GM23248 (cell line): ENCODE results near the gene TNFRSF12A. TPM values are rescaled to one million over a fixed set of nuclear protein-coding genes. Genes with fewer than 3 reads are reported as not detected.
A peak's percentile ranks its signal among the peaks of the same experiment; 100 is the strongest.
"Not testable (repeated sequence)": the region's sequence is repeated elsewhere in the genome, so short reads cannot be mapped to it uniquely, and the experiment has no call there.

Source experiments
- DNase-seq: peaks from one replicate; pipeline ENCODE4 v3.0.0-alpha.2; 2015
- H2AFZ ChIP-seq: fragments of 200-600 bp; sonication (generic); 2 replicates; pipeline ENCODE4 v1.6.1; 2016; ENCODE audit warnings: antibody characterized with exemption
- H3F3A ChIP-seq: fragments of 200-600 bp; sonication (generic); 2 replicates; pipeline ENCODE4 v1.6.1; 2016; ENCODE audit warnings: mild to moderate bottlenecking, antibody characterized with exemption, mixed run types; ENCODE audit not compliant: insufficient read depth
- H3K27ac ChIP-seq: fragments of 200-600 bp; sonication (generic); 2 replicates; pipeline ENCODE4 v1.5.1; 2016; ENCODE audit warnings: mild to moderate bottlenecking
- H3K27me3 ChIP-seq: fragments of 200-600 bp; sonication (generic); replicated peaks from 2 replicates; pipeline ENCODE4 v1.6.1; 2016; ENCODE audit warnings: mild to moderate bottlenecking; ENCODE audit not compliant: insufficient read depth
- H3K36me3 ChIP-seq: fragments of 200-600 bp; sonication (generic); 2 replicates; pipeline ENCODE4 v1.6.1; 2016; ENCODE audit warnings: low read depth, mild to moderate bottlenecking
- H3K4me1 ChIP-seq: fragments of 200-600 bp; sonication (generic); 2 replicates; pipeline ENCODE4 v1.6.1; 2016; ENCODE audit warnings: mild to moderate bottlenecking; ENCODE audit not compliant: insufficient read depth
- H3K4me2 ChIP-seq: fragments of 200-600 bp; sonication (generic); one replicate; pipeline ENCODE4 v1.6.1; 2016; ENCODE audit warnings: mild to moderate bottlenecking; ENCODE audit not compliant: unreplicated experiment
- H3K4me3 ChIP-seq: fragments of 200-600 bp; sonication (generic); 2 replicates; pipeline ENCODE4 v1.5.1; 2016; ENCODE audit warnings: mild to moderate bottlenecking
- H3K79me2 ChIP-seq: fragments of 200-600 bp; sonication (generic); 2 replicates; pipeline ENCODE4 v1.6.1; 2016; ENCODE audit warnings: mild to moderate bottlenecking; ENCODE audit not compliant: insufficient read depth
- H3K9ac ChIP-seq: fragments of 200-600 bp; sonication (generic); 2 replicates; pipeline ENCODE4 v1.6.1; 2016; ENCODE audit warnings: mild to moderate bottlenecking
- H3K9me2 ChIP-seq: fragments of 200-600 bp; sonication (generic); 2 replicates; pipeline ENCODE4 v1.6.1; 2016; ENCODE audit warnings: mixed run types, mild to moderate bottlenecking, moderate library complexity; ENCODE audit not compliant: insufficient read depth
- H3K9me3 ChIP-seq: fragments of 200-600 bp; sonication (generic); one replicate; pipeline ENCODE4 v1.6.1; 2017; ENCODE audit warnings: low read depth
- H4K20me1 ChIP-seq: fragments of 200-600 bp; sonication (generic); 2 replicates; pipeline ENCODE4 v1.6.0; 2016; ENCODE audit not compliant: insufficient read depth
- EZH2 ChIP-seq: fragments of 200-600 bp; sonication (generic); IDR thresholded peaks from 2 replicates; pipeline ENCODE4 v1.6.1; 2018; ENCODE audit warnings: antibody characterized with exemption, mild to moderate bottlenecking; ENCODE audit not compliant: insufficient read depth, poor library complexity, severe bottlenecking
- EZH2phosphoT487 ChIP-seq: fragments of 200-600 bp; sonication (generic); IDR thresholded peaks from 2 replicates; pipeline ENCODE4 v1.6.1; 2018; ENCODE audit warnings: antibody characterized with exemption, moderate library complexity, mild to moderate bottlenecking, low read depth; ENCODE audit not compliant: insufficient read depth
- WGBS, 2 experiments: methylation state at CpG; one replicate each; pipeline ENCODE4 v1.1.6; 2015 to 2017; ENCODE audit warnings: low lambda C conversion rate in 2 of 2, low coverage in 1 of 2; ENCODE audit errors: missing lambda C conversion rate in 2 of 2; 5-methylcytosine and 5-hydroxymethylcytosine counted together
- in situ Hi-C: fragments of 300-500 bp; cut with MboI; formaldehyde crosslinking; loops from 2 replicates; pipeline ENCODE4 v1.15.0; 2020
- polyA plus RNA-seq: library from polyadenylated mRNA; unstranded; fragments of >200 nt; fragmentation: Nextera tagmentation; extraction: Ambion mirVana; gene quantifications from 2 replicates; pipeline ENCODE4 v1.2.1, GENCODE V29; 2016
- total RNA-seq: library from RNA; depleted of rRNA; stranded (reverse); fragments of >200 nt; shearing (Covaris generic); gene quantifications from 2 replicates; pipeline ENCODE4 v1.2.3, GENCODE V29; 2014

TNFRSF12A gene
- total and polyA plus RNA-seq, 2 experiments from 2014 or later, result 735 to 864 TPM

DNA sequence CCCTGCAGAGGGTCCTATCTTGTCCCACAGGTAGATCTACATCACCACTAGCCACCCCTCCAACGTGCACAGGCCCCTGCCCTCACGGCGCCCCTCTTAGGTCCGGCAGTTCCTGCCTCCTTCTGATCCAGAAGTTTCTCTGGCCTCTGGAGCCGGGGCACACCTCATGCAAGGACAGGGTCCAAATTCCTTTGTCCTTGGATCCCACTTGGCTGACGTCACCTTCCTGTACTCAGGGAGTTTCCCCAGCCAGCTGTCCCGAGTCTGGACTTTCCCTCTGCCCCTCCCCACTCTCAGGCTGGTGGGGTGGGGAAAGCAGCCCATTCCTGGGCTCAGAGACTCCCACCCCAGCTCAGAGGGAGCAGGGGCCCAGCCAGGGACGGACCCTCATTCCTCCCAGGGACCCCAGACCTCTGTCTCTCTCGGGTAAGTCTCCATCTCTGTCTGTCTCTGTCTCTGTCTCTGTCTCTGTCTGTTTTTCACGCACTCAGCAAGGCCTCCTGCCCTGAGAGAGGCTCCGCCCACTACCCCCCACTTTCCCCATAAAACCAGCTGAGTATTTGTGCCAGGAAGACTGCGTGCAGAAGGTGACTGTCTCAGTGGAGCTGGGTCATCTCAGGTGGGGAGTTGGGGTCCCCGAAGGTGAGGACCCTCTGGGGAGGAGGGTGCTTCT is 45.0 kb downstream of the TNFRSF12A start, which contains the start of gene IL32:
IL32 (plus strand) TSS at position 572 of the 673 bp plus-strand sequence. CDS start 172 bp downstream, outside the sequence.
- in situ Hi-C loops, result no loop called here
- no peaks in the 10 kb centered on the region for H3K27me3 ChIP-seq
- 51 to 56% methylated on average over 13 of the region's 13 CpGs for WGBS, 2 experiments
- 0 out of 2 replicates have a peak within 1 kb of the TSS, but pooled peaks have one; percentile 10 for H3K9ac ChIP-seq
- peaks cover 5% of the 10 kb centered on the region for H3K4me1 ChIP-seq
- peak; percentile 80 for DNase-seq
- no peaks in the 10 kb centered on the region for H4K20me1 ChIP-seq
- H3K79me2 ChIP-seq, result no peaks in the 10 kb centered on the region
- no peak within 1 kb of the TSS for H3K4me3 ChIP-seq
- no peaks in the 10 kb centered on the region for H3F3A ChIP-seq
- peak within 1 kb of the TSS; percentile 50; the same call in 1 of the 2 replicates for H2AFZ ChIP-seq
- TF ChIP-seq EZH2phosphoT487 (no peak), EZH2 (no peak)
- H3K4me2 ChIP-seq, result no peak within 1 kb of the TSS
- no peaks in the 10 kb centered on the region for H3K9me2 ChIP-seq
- no peaks in the 10 kb centered on the region for H3K36me3 ChIP-seq
- no peaks in the 10 kb centered on the region for H3K9me3 ChIP-seq
- no peak within 1 kb of the TSS for H3K27ac ChIP-seq

DNA sequence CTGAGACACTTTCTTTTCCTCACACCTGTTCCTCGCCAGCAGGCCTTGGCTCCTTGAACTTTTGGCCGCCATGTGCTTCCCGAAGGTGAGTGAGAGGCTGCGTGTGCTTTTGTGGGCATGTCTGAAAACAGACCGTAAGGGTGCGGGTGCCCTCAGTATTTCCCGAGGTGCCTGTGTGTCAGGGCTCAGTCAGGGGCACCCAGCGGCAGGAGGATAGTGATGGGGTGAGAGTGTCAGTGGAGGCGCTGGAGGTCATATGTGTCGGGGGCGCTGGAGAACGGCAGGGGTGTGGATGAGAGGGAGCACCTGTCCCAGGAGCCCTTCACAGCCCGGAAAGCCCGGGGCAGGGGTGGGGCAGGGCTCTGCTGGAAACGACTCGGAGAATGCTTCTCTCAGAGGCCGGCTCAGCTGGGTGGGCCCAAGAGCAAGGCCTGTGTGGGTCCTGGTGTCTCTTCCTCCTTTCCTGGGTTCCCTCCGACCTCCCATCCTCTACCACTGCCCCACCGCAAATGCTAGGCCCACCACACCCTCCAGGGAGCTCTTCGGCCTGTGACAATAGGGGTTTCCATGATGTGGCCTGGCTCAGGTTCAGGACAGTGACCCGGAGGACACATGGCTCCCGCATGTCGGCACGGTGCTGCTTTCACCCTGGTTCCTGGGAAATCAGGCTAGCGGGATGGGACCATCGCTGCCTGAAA is 45.7 kb downstream of the TNFRSF12A start:
- H3K9ac ChIP-seq, result no peak overlapping the region

DNA sequence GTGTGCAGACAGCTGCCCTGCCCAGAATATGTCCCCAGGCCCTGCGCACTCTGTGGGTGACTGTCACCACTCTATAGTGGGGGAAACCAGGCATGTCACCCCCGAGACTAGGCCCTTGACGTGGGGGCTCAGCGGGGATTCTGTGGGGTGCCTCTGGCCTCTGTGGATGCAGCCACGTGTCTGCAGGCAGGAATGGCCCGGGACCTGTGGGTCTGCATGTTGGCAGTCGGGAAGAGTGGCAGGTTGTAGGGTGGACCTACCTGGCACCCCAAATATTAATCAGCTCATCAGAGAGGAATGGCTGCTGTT is 46.2 kb downstream of the TNFRSF12A start:
- H3K9ac ChIP-seq, result no peak overlapping the region
- H3K27ac ChIP-seq, result no peak overlapping the region
- no peak overlapping the region for H3K4me3 ChIP-seq

More for the DNA sequence above, 45.7 kb downstream of the TNFRSF12A start:
- H3K27me3 ChIP-seq, result 0 out of 2 replicates have a peak, but pooled peaks cover under 1% of the 10 kb centered on the region
- no peak overlapping the region for H3K4me2 ChIP-seq
- H3K36me3 ChIP-seq, result no peaks in the 10 kb centered on the region
- H4K20me1 ChIP-seq, result no peaks in the 10 kb centered on the region
- H3K9me2 ChIP-seq, result no peaks in the 10 kb centered on the region
- no peaks in the 10 kb centered on the region for H3K79me2 ChIP-seq
- H3K4me3 ChIP-seq, result no peak overlapping the region
- TF ChIP-seq EZH2phosphoT487, result no peak
- no peak for TF ChIP-seq EZH2
- in situ Hi-C loops, result no loop called here
- peaks cover 5% of the 10 kb centered on the region for H3K4me1 ChIP-seq
- no peaks in the 10 kb centered on the region for H3F3A ChIP-seq
- no peaks in the 10 kb centered on the region for H3K9me3 ChIP-seq
- H2AFZ ChIP-seq, result no peak overlapping the region
- 81 to 85% methylated on average over 24 to 26 of the region's 26 CpGs for WGBS, 2 experiments
- H3K27ac ChIP-seq, result no peak overlapping the region
- no peak for DNase-seq

DNA sequence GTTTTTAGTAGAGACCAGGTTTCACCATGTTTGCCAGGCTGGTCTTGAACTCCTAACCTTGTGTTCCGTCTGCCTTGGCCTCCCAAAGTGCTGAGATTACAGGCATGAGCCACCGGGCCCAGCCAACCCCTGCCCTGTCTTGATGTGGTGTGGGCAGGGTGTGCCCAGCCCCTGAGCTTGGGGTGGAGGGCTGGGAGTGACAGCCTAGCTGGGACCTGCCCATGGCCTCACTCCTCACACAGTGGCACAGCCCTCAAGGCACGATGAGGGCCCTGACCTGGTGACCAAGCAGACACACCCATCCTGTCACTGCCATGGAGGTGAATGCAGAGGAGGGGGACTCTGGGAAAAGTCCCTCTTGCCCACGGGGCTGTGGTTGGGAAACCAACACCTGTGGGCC is 48.3 kb downstream of the TNFRSF12A start:
- H3K9me2 ChIP-seq, result no peaks in the 10 kb centered on the region
- no peak overlapping the region for H3K27ac ChIP-seq
- H3K4me3 ChIP-seq, result no peak overlapping the region
- no peak overlapping the region for H2AFZ ChIP-seq
- H3K4me2 ChIP-seq, result no peak overlapping the region
- TF ChIP-seq EZH2 (no peak), EZH2phosphoT487 (no peak)
- peaks cover 5% of the 10 kb centered on the region for H3K4me1 ChIP-seq
- no peaks in the 10 kb centered on the region for H4K20me1 ChIP-seq
- H3K27me3 ChIP-seq, result 0 out of 2 replicates have a peak, but pooled peaks cover 6% of the 10 kb centered on the region
- in situ Hi-C loops, result no loop called here
- 56 to 68% methylated on average over 4 of the region's 4 CpGs for WGBS, 2 experiments
- no peaks in the 10 kb centered on the region for H3K79me2 ChIP-seq
- no peaks in the 10 kb centered on the region for H3K9me3 ChIP-seq
- H3F3A ChIP-seq, result no peaks in the 10 kb centered on the region
- H3K36me3 ChIP-seq, result no peaks in the 10 kb centered on the region
- DNase-seq, result no peak
- H3K9ac ChIP-seq, result no peak overlapping the region

More for the DNA sequence above, 46.2 kb downstream of the TNFRSF12A start:
- no peak for DNase-seq
- Histone ChIP-seq H4K20me1 (no peaks in the 10 kb centered on the region), H3K36me3 (no peaks in the 10 kb centered on the region), H3K9me2 (no peaks in the 10 kb centered on the region), H3F3A (no peaks in the 10 kb centered on the region), H3K27me3 (0 out of 2 replicates have a peak, but pooled peaks cover 5% of the 10 kb centered on the region), H3K9me3 (no peaks in the 10 kb centered on the region), H2AFZ (no peak overlapping the region), H3K79me2 (no peaks in the 10 kb centered on the region), H3K4me2 (no peak overlapping the region), H3K4me1 (peaks cover 5% of the 10 kb centered on the region)
- in situ Hi-C loops, result no loop called here
- TF ChIP-seq EZH2phosphoT487 (no peak), EZH2 (no peak)
- 79 to 86% methylated on average over 7 of the region's 7 CpGs for WGBS, 2 experiments

DNA sequence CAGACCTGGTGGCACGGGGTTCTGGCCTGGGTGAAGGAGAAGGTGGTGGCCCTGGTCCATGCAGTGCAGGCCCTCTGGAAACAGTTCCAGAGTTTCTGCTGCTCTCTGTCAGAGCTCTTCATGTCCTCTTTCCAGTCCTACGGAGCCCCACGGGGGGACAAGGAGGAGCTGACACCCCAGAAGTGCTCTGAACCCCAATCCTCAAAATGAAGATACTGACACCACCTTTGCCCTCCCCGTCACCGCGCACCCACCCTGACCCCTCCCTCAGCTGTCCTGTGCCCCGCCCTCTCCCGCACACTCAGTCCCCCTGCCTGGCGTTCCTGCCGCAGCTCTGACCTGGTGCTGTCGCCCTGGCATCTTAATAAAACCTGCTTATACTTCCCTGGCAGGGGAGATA is 49.0 kb downstream of the TNFRSF12A start:
- H3K27me3 ChIP-seq, H2AFZ ChIP-seq, H4K20me1 ChIP-seq, H3K27ac ChIP-seq, H3K36me3 ChIP-seq, H3F3A ChIP-seq, H3K79me2 ChIP-seq, in situ Hi-C loops, H3K9me2 ChIP-seq, H3K4me2 ChIP-seq, H3K9ac ChIP-seq, DNase-seq, H3K4me1 ChIP-seq, H3K4me3 ChIP-seq, H3K9me3 ChIP-seq: not testable (repeated sequence)
- WGBS, 2 experiments, result 79 to 82% methylated on average over 9 to 10 of the region's 11 CpGs
